Iris pigment epithelial cell (primary cell): Measurements from ENCODE around the gene PROK1.
"Not testable (repeated sequence)": the region's sequence is repeated elsewhere in the genome, so short reads cannot be mapped to it uniquely, and the experiment has no call there.

Experiments
- DNase-seq: peaks from one replicate; pipeline ENCODE4 v3.0.0-alpha.2; 2011; ENCODE audit warnings: low read depth

Gene PROK1, protein sequence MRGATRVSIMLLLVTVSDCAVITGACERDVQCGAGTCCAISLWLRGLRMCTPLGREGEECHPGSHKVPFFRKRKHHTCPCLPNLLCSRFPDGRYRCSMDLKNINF

GRCh38 chr1:110450929-110451328, at the start of gene PROK1:
Gene PROK1 (plus strand): TSS chr1:110451149. CDS start chr1:110451217, 68 bp downstream.
- DNase-seq: no peak

DNA sequence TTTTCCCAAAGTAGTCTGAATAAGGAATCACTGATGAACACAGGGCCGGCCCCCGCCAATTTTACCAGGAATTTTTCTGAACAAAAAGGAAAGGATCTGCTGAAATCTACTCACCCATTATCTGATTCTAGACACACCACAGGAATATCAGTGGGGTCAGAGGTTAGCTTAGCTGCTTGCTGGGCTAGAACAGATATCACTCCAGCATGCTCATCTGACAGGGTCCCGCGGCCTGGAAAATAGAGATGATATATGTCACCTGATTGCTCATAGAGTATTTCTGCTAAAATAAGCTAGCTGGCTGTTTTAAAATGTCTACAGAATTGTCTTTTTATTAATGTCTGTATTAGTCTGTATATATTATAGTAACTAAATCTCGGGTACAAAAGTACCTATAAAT, 47.1 kb upstream of the PROK1 start:
- no peak for DNase-seq

- no peak for DNase-seq
Measured at GRCh38 chr1:110404401-110404800, 46.5 kb upstream of the PROK1 start.

DNA sequence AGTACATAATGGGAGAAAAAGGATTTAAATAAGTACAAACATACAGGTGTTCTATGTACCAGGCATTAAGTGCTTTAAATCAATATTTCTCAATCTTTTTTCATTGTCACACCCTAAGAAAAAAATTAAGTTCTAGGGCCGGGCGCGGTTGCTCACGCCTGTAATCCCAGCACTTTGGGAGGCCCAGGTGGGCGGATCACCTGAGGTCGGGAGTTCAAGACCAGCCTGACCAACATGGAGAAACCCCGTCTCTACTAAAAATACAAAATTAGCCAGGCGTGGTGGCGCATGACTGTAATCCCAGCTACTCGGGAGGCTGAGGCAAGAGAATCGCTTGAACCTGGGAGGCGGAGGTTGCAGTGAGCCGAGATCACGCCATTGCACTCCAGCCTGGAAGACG, 44.5 kb upstream of the PROK1 start:
- DNase-seq: not testable (repeated sequence)

DNA sequence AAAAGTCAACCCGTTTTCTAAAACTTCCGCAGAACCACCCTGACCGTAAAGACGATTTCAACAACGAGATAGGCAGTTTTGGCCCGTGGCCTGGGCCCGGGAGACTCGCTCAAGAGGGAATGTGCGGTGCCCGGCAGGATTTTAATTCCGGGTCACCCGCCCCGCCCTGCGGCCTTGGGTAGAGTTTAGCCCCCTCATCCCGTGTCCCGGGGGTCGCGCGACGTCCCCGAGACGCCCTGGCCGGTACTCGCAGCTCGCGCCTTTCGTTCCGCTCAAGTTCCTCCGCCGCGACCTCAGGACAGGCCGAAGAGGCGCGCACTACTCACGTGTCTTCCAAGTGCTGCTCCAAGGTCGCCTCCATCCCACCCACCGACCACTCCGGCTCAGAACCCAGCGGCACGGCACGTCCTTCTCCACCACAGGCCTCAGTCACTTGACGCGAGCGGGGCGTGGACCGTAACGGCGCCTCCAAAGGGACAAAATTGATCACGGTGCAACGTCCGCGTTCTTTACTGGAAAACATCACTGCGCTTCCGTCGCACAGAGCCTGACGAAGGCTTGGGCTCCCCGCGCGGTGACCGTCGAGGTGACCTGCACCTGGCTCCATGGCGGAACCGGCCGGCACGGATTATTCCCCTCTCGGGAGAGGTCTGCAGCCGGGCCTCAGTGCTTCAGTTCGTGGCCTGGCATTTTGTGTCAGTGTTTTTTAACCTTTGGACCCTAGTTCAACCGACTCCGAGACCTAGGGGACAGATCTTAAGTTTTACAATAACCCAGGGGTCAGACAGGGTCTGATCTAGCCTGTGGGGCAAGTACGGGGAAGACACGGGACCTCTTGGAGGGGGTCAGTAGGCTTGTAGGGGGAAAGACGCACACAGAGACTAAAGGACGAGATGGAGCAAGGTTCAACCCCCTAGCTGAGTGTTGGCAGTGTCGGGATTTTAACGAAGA, 43.4 kb upstream of the PROK1 start, which contains the start of gene LAMTOR5:
Gene LAMTOR5 (minus strand): TSS at position 435 of the 951 bp plus-strand sequence. CDS start 74 bp downstream, at position 361.
- peak; percentile 89 for DNase-seq

DNA sequence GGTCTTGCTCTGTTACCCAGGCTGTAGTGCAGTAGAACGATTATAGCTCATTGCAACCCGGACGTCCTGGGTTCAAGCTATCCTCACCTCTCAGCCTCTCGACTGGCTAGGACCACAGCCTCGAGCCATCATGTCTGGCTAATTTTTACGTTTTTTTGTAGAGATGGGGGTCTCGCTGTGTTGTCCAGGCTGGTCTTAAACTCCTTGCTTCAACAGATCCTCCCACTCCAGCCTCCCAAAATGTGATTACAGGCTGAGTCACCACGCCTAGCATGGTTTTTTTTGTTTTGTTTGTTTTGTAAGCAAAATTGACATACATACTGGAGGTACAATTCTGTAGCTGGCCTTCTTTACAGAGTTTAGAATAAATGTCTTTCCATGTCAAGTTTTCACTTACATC, 42.5 kb upstream of the PROK1 start:
- no peak for DNase-seq

DNA sequence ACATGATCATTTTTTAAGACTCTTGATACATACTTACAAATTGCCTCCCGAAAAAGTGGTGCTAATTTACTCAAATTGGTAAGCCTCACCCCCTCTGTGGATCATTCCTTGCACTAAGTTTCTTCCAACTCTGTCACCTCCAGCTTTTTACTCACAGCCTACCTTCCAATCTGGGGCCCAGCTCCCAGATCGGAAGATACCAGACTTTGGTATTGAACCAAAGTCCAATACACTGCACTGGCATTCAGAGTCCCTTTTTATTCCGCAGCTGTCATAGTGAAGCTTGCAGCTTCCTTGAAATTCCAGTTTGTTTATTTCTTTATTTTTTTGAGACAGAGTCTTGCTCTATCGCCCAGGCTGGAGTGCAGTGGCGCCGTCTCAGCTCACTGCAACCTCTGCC, 41.6 kb upstream of the PROK1 start:
- no peak for DNase-seq

GRCh38 chr1:110411173-110411735, 39.7 kb upstream of the PROK1 start:
- no peak for DNase-seq

GRCh38 chr1:110412576-110412975, 38.4 kb upstream of the PROK1 start:
- DNase-seq: peak; percentile 71

- DNase-seq: not testable (repeated sequence)
Measured at GRCh38 chr1:110413045-110413444, 37.9 kb upstream of the PROK1 start.

DNA sequence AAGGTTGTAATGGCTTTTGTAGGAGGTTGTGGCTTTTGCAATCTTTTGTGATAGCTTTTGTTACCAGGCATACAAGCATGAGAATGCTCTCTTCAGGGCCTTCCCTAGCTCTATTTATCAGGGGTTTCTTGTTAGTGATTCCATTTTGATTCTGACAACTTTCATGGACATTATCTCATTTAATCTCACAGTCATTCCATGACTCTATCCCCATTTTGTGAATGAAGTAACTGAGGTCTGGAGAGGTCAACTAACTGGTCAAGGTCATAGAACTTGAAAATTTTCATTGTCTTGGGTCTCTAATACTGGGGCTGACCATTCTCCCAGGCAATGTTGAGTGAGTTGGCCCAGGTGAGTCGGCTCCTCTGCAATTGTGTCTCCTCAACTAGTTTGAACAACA, 32.2 kb upstream of the PROK1 start:
- DNase-seq: no peak

- DNase-seq: no peak
Measured at GRCh38 chr1:110420023-110420662, 30.8 kb upstream of the PROK1 start.

DNA sequence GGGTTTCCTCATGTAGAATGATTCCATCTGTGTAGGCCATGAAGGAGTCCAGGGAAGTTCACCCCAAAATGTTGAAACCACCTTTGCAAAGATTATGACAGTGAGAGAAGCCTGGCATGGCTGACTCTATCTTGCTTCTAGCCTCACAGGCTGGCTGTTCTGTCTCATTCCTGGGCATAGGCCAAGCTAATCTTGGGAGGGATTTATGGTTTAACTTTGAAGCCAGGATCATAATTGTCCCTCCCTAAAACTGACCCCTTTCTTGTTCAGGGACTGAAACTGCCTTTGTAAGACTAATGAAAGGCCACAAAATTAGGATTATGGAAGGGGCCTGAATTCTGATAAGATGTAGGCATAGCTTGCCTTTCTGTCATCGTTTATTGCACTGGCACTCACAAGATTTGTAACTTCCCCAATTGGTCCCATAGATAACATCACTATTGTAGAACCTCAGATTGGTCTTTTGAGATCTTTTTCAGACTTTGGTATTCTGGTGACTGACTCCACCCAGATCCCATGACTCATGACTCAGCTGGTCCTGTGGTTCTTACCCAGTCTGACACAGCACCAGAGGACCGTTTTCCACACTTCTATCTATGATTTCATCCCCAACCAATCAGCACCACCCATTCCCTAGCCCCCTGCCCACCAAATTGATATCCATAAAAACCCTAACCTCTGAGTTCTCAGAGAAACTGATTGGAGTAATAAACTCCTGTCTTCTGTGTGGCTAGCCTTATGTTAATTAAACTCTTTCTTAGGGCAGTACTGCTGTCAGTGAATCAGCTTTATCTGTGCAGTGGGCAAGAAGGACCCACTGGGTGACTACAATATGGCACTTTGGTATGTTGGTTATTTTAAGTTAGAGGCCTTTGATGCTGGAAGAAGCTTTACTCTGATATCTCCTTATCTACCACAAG, 29.8 kb upstream of the PROK1 start:
- peak; percentile 76 for DNase-seq

DNA sequence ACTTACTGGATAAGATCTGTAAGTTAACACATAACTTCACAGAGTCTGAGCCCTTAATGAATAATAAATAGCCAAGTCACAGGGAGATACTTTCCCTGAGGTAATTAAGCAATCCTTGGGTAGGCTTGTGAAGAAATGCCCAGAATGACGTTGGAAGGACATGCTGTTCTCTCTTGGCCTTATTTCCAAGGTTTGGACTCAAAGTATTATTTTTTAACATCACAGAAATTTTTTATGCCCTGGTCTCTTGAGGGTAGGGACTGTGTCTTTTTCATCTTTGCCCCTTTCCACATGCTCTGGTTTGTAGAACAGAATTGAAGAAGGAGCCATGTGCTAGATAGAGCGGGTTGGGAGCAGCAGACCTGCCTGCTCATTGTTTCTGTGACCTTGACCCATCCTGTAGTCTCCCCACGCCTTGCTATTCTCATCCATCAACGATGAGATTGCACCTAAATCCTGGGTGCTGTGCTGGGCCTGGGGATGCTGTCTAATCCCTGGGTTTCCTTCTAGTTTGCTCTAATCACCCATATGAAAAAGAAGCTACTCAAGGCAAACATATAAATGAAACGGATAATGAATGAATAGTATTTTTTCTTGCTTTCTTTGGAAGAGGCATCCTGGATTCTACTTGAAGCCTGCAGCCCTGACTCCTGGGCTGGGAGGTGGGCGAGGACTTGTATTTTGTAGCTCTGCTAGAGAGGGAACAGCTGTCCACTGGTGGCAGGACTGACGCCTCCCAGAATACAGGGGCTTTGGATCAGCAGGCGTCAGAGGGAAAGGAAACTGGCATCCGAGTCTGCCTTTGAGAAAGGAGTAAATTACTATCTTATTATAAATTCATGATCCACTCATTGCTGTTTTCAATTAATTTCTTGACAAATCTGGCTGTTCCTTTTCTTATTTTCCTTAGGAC, 26.0 kb upstream of the PROK1 start:
- DNase-seq: peak; percentile 53

DNA sequence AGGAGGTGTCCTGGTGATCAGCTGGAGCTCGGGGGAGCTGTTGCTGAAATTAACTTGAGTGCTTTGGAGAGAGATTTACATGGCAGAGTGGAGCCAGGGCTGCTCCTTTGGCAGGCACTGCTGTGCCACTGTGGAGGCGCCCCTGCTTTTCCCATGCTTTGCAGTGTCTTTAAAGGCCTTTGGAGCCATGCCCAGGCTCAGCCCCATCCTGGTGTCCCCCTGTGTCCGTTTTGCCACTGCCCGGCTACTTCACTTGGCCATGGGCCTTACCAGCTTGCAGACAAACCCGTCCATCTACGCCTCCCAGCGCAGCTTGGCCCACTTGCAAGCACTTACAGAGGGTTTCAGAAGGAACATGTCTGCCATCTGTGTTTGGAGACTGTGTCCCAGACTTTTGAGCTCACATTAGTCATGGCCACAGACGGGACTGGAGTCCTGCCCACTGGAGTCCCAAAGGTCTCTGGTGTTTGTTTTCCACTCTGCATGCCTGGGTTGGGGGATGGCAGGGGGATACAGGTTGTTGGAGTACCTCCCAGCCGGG, 25.3 kb upstream of the PROK1 start:
- no peak for DNase-seq

GRCh38 chr1:110426854-110427253, 24.1 kb upstream of the PROK1 start:
- no peak for DNase-seq

- no peak for DNase-seq
Measured at GRCh38 chr1:110428946-110429345, 22.0 kb upstream of the PROK1 start.

- no peak for DNase-seq
Measured at GRCh38 chr1:110430366-110430765, 20.6 kb upstream of the PROK1 start.

DNA sequence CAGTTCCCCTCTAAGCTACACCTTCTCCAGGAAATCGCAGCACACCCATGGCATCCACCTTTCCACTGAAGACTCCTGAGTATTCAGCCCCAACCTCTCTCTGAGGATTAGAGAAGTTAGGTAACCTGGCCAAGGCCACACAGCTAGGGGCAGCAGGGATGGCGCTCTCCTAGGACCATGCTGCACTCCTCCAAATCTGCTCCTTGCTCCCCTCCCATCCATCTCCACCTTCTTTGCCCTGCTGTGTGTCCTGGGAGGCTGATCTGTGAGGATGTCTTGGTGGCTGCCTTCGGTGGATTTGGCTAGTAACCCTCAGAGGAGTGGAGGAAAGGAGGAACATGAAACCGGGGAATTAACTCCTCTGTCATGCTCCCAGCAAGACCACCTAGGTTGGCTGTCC, 20.0 kb upstream of the PROK1 start:
- no peak for DNase-seq

GRCh38 chr1:110433213-110433612, 17.7 kb upstream of the PROK1 start:
- no peak for DNase-seq
